DND-41 (cell line): ENCODE measurements around the gene WNK1.

ENCODE experiments used
- CTCF ChIP-seq: IDR thresholded peaks from 2 replicates; pipeline ENCODE4 v1.5.1; 2012; ENCODE audit warnings: borderline replicate concordance, low read length, moderate library complexity, mild to moderate bottlenecking; ENCODE audit not compliant: poor library complexity, severe bottlenecking; ENCODE audit errors: extremely low read depth
- EZH2 ChIP-seq: IDR thresholded peaks from 3 replicates; pipeline ENCODE4 v1.6.1; 2012; ENCODE audit warnings: borderline replicate concordance, low read depth, mild to moderate bottlenecking, moderate library complexity, low read length, inconsistent platforms; ENCODE audit not compliant: severe bottlenecking

GRCh38 chr12:944211-944610 is 191.8 kb downstream of the WNK1 start:
- TF ChIP-seq CTCF (no peak), EZH2 (no peak)
